ENCODE data around the gene NCOA1. TPM values are rescaled to one million over a fixed set of nuclear protein-coding genes. Genes with fewer than 3 reads are reported as not detected.

NCOA1 gene
- total and polyA plus RNA-seq, 4 donors: 6.5 to 26.6 (median 16.3) TPM

- Histone ChIP-seq H3K4me3 (ENCODE audit: low read depth in 1 of 3, low read length in 3 of 3) (no peak overlapping the region), H3K9ac (ENCODE audit: low read depth in 1 of 2, low read length in 2 of 2) (no peak overlapping the region), H3K27ac (ENCODE audit: low read depth in 1 of 2, low read length in 2 of 2) (no peak overlapping the region), H3K4me1 (ENCODE audit: control insufficient read depth in 4 of 4, insufficient read depth in 4 of 4, low read length in 3 of 4) (no peaks in the 10 kb centered on the region), H3K36me3 (ENCODE audit: control insufficient read depth in 4 of 4, insufficient read depth in 3 of 4, low read depth in 1 of 4, low read length in 3 of 4) (peaks cover 0 to 3% (median 2%) of the 10 kb centered on the region in 4 donors), H3K27me3 (ENCODE audit: control insufficient read depth in 4 of 4, insufficient read depth in 4 of 4, low read length in 3 of 4) (no peaks in the 10 kb centered on the region), H3K9me3 (ENCODE audit: control insufficient read depth in 4 of 4, low read length in 3 of 4) (no peaks in the 10 kb centered on the region)
- TF ChIP-seq, protein P1, sequence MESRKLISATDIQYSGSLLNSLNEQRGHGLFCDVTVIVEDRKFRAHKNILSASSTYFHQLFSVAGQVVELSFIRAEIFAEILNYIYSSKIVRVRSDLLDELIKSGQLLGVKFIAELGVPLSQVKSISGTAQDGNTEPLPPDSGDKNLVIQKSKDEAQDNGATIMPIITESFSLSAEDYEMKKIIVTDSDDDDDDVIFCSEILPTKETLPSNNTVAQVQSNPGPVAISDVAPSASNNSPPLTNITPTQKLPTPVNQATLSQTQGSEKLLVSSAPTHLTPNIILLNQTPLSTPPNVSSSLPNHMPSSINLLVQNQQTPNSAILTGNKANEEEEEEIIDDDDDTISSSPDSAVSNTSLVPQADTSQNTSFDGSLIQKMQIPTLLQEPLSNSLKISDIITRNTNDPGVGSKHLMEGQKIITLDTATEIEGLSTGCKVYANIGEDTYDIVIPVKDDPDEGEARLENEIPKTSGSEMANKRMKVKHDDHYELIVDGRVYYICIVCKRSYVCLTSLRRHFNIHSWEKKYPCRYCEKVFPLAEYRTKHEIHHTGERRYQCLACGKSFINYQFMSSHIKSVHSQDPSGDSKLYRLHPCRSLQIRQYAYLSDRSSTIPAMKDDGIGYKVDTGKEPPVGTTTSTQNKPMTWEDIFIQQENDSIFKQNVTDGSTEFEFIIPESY (IDR thresholded peaks at IDR 0.05): no peak
- TF ChIP-seq SP1 (IDR thresholded peaks at IDR 0.05): no peak
- no peak for TF ChIP-seq FOXA1 (IDR thresholded peaks at IDR 0.05)
- no peak for TF ChIP-seq JUND (IDR thresholded peaks at IDR 0.05)
- no peak for TF ChIP-seq HNF4G (IDR thresholded peaks at IDR 0.05)
- TF ChIP-seq REST (IDR thresholded peaks at IDR 0.05): no peak
- no peak for TF ChIP-seq HNF4A (conservative IDR thresholded peaks at IDR 0.05)
- TF ChIP-seq FOXA2 (IDR thresholded peaks at IDR 0.05): no peak
- no peak for TF ChIP-seq EGR1 (IDR thresholded peaks at IDR 0.05; ENCODE audit: low read depth in 2 of 2)
- no peak for TF ChIP-seq GABPA (IDR thresholded peaks at IDR 0.05 in 1 of 2, conservative IDR thresholded peaks at IDR 0.05 in 1 of 2)
- no peak for DNase-seq (ENCODE audit: low spot score)
- 98% methylated on average over 1 of the region's 1 CpG for WGBS
Measured at GRCh38 chr2:24667542-24667941, 176.5 kb downstream of the NCOA1 start.

- 97% methylated on average over 1 of the region's 1 CpG for WGBS
- peaks cover 0 to 6% (median 3%) of the 10 kb centered on the region in 4 donors for H3K36me3 ChIP-seq (ENCODE audit: control insufficient read depth in 4 of 4, insufficient read depth in 3 of 4, low read depth in 1 of 4, low read length in 3 of 4)
Measured at GRCh38 chr2:24671230-24671629, 180.2 kb downstream of the NCOA1 start.

More at GRCh38 chr2:24671230-24671629, 180.2 kb downstream of the NCOA1 start:
- no peaks in the 10 kb centered on the region for H3K9me3 ChIP-seq (ENCODE audit: control insufficient read depth in 4 of 4, low read length in 3 of 4)
- TF ChIP-seq, protein P1 (IDR thresholded peaks at IDR 0.05): no peak
- TF ChIP-seq GABPA (IDR thresholded peaks at IDR 0.05 in 1 of 2, conservative IDR thresholded peaks at IDR 0.05 in 1 of 2): no peak
- TF ChIP-seq HNF4A (conservative IDR thresholded peaks at IDR 0.05): no peak
- TF ChIP-seq NR2F2 (IDR thresholded peaks at IDR 0.05): no peak
- TF ChIP-seq FOXA2 (IDR thresholded peaks at IDR 0.05): no peak
- TF ChIP-seq, protein P2, sequence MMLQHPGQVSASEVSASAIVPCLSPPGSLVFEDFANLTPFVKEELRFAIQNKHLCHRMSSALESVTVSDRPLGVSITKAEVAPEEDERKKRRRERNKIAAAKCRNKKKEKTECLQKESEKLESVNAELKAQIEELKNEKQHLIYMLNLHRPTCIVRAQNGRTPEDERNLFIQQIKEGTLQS (IDR thresholded peaks at IDR 0.05): no peak
- TF ChIP-seq, protein P3, sequence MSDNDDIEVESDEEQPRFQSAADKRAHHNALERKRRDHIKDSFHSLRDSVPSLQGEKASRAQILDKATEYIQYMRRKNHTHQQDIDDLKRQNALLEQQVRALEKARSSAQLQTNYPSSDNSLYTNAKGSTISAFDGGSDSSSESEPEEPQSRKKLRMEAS (IDR thresholded peaks at IDR 0.05): no peak
- no peak for TF ChIP-seq FOXA1 (IDR thresholded peaks at IDR 0.05)
- no peak for TF ChIP-seq JUND (IDR thresholded peaks at IDR 0.05)
- TF ChIP-seq EGR1 (IDR thresholded peaks at IDR 0.05; ENCODE audit: low read depth in 2 of 2): no peak
- TF ChIP-seq, protein P4, sequence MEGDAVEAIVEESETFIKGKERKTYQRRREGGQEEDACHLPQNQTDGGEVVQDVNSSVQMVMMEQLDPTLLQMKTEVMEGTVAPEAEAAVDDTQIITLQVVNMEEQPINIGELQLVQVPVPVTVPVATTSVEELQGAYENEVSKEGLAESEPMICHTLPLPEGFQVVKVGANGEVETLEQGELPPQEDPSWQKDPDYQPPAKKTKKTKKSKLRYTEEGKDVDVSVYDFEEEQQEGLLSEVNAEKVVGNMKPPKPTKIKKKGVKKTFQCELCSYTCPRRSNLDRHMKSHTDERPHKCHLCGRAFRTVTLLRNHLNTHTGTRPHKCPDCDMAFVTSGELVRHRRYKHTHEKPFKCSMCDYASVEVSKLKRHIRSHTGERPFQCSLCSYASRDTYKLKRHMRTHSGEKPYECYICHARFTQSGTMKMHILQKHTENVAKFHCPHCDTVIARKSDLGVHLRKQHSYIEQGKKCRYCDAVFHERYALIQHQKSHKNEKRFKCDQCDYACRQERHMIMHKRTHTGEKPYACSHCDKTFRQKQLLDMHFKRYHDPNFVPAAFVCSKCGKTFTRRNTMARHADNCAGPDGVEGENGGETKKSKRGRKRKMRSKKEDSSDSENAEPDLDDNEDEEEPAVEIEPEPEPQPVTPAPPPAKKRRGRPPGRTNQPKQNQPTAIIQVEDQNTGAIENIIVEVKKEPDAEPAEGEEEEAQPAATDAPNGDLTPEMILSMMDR (IDR thresholded peaks at IDR 0.05; ENCODE audit: low read depth, low read length, missing input control): no peak
- no peak for TF ChIP-seq REST (IDR thresholded peaks at IDR 0.05)
- no peak for TF ChIP-seq HNF4G (IDR thresholded peaks at IDR 0.05)
- no peak for TF ChIP-seq RAD21 (IDR thresholded peaks at IDR 0.05)
- no peak for TF ChIP-seq YY1 (IDR thresholded peaks at IDR 0.05)
- no peak for TF ChIP-seq RXRA (IDR thresholded peaks at IDR 0.05)
- no peak for TF ChIP-seq TAF1 (conservative IDR thresholded peaks at IDR 0.05)
- TF ChIP-seq SP1 (IDR thresholded peaks at IDR 0.05): no peak
- H3K4me3 ChIP-seq (ENCODE audit: low read depth in 1 of 3, low read length in 3 of 3): no peak overlapping the region
- no peaks in the 10 kb centered on the region for H3K4me1 ChIP-seq (ENCODE audit: control insufficient read depth in 4 of 4, insufficient read depth in 4 of 4, low read length in 3 of 4)
- no peak overlapping the region for H3K27ac ChIP-seq (ENCODE audit: low read depth in 1 of 2, low read length in 2 of 2)
- DNase-seq (ENCODE audit: low spot score): no peak
- H3K9ac ChIP-seq (ENCODE audit: low read depth in 1 of 2, low read length in 2 of 2): no peak overlapping the region
- no peaks in the 10 kb centered on the region for H3K27me3 ChIP-seq (ENCODE audit: control insufficient read depth in 4 of 4, insufficient read depth in 4 of 4, low read length in 3 of 4)

Measured in liver (tissue), 9 donors.